HG02870 (cell line): ENCODE data around the gene VPS18.

Experiments
- ATAC-seq: cut with Tn5 transposase; IDR thresholded peaks from one replicate; pipeline ENCODE4 v1.9.1; 2021; ENCODE audit warnings: mild to moderate bottlenecking, moderate library complexity; ENCODE audit not compliant: unreplicated experiment

VPS18 gene

GRCh38 chr15:40899536-40900207 lies 5.4 kb downstream of the VPS18 start:
- ATAC-seq, result no peak

- ATAC-seq, result no peak
Observed at GRCh38 chr15:40900256-40901052, 6.2 kb downstream of the VPS18 start.

GRCh38 chr15:40901053-40901443 lies 6.8 kb downstream of the VPS18 start:
- no peak for ATAC-seq

GRCh38 chr15:40902605-40903561 lies 8.6 kb downstream of the VPS18 start:
- no peak for ATAC-seq

GRCh38 chr15:40904552-40905201 lies 10.4 kb downstream of the VPS18 start:
- ATAC-seq, result no peak

GRCh38 chr15:40906091-40906990 lies 12.1 kb downstream of the VPS18 start:
- ATAC-seq, result peak; percentile 55

GRCh38 chr15:40906991-40907802 lies 12.9 kb downstream of the VPS18 start:
- no peak for ATAC-seq

- no peak for ATAC-seq
Observed at GRCh38 chr15:40908095-40908494, 13.8 kb downstream of the VPS18 start.

- no peak for ATAC-seq
Observed at GRCh38 chr15:40909662-40910630, 15.7 kb downstream of the VPS18 start.

- ATAC-seq, result no peak
Observed at GRCh38 chr15:40911141-40911540, 16.9 kb downstream of the VPS18 start.

GRCh38 chr15:40911693-40912092 lies 17.4 kb downstream of the VPS18 start:
- no peak for ATAC-seq

- ATAC-seq, result no peak
Observed at GRCh38 chr15:40912478-40912877, 18.2 kb downstream of the VPS18 start.

- no peak for ATAC-seq
Observed at GRCh38 chr15:40914013-40914412, 19.8 kb downstream of the VPS18 start.

- ATAC-seq, result no peak
Observed at GRCh38 chr15:40914486-40914885, 20.2 kb downstream of the VPS18 start.

GRCh38 chr15:40915116-40915661 lies 20.9 kb downstream of the VPS18 start:
- ATAC-seq, result no peak

GRCh38 chr15:40915679-40916078 lies 21.4 kb downstream of the VPS18 start:
- ATAC-seq, result no peak

- no peak for ATAC-seq
Observed at GRCh38 chr15:40917585-40917984, 23.3 kb downstream of the VPS18 start.
